ENCODE data around the gene CRIP1.

GRCh38 chr14:105488781-105489541 is 2.3 kb downstream of the CRIP1 start:
- TF ChIP-seq CTCF (IDR thresholded peaks at IDR 0.05; ENCODE audit: insufficient read depth, low read length, poor library complexity, severe bottlenecking) (no peak), EZH2phosphoT487 (conservative IDR thresholded peaks at IDR 0.05; ENCODE audit: low read length) (no peak)

Data from SU-DHL-6 (cell line).